ENCODE data around the gene HES1.

The HES1 gene

DNA sequence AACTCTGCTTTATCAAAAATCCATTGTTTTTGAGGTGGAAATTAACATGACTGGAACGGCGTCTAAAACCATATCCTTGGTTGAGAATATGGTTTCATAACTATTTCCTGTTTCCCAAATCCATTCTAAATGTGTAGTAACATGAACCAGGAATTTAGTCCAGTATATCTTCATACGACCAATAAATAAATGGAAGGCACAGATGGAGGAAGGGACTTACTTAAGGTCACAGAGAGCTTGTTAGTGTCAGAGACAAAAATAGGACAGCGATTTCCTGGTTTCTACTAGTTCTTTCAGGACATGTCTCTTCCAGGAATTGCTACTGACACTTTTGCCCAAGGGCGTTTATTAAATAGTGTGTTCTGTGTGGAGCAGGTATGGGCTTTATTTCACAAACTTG, 41.2 kb downstream of the HES1 start:
- Histone ChIP-seq H3K27ac (peak overlapping the region; percentile 4; the same call in 1 of the 2 replicates), H3K36me3 (no peaks in the 10 kb centered on the region), H3K4me3 (ENCODE audit: low read depth, low read length) (peak overlapping the region; percentile 23), H3K9me3 (ENCODE audit: severe bottlenecking) (no peaks in the 10 kb centered on the region), H3K27me3 (ENCODE audit: insufficient read depth, low read depth, severe bottlenecking) (no peaks in the 10 kb centered on the region)
- DNase-seq = no peak
- TF ChIP-seq, protein P1, sequence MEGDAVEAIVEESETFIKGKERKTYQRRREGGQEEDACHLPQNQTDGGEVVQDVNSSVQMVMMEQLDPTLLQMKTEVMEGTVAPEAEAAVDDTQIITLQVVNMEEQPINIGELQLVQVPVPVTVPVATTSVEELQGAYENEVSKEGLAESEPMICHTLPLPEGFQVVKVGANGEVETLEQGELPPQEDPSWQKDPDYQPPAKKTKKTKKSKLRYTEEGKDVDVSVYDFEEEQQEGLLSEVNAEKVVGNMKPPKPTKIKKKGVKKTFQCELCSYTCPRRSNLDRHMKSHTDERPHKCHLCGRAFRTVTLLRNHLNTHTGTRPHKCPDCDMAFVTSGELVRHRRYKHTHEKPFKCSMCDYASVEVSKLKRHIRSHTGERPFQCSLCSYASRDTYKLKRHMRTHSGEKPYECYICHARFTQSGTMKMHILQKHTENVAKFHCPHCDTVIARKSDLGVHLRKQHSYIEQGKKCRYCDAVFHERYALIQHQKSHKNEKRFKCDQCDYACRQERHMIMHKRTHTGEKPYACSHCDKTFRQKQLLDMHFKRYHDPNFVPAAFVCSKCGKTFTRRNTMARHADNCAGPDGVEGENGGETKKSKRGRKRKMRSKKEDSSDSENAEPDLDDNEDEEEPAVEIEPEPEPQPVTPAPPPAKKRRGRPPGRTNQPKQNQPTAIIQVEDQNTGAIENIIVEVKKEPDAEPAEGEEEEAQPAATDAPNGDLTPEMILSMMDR (IDR thresholded peaks at IDR 0.05; ENCODE audit: low read depth, low read length) = no peak

DNA sequence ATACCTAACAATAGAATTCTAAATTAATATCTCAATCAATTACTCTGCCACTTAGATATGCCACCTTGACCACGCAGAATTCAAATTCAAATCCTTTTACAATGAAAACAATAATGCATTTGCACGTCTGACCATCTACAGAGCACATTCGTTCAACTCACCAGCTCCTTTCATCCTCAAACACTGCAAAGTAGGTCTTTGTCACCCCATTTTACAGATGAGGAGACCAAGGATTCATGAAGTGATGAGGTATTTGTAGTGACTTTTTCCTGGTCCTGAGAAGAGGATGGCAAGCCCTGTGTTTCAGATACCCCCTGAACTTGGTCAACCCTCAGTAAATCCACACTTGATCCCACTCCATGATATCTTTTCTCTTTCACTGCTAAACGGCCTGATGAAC, 42.2 kb downstream of the HES1 start:
- H3K36me3 ChIP-seq = no peaks in the 10 kb centered on the region
- no peaks in the 10 kb centered on the region for H3K27me3 ChIP-seq (ENCODE audit: insufficient read depth, low read depth, severe bottlenecking)
- DNase-seq = no peak
- TF ChIP-seq, protein P1 (IDR thresholded peaks at IDR 0.05; ENCODE audit: low read depth, low read length) = no peak
- no peak overlapping the region for H3K4me3 ChIP-seq (ENCODE audit: low read depth, low read length)
- no peaks in the 10 kb centered on the region for H3K9me3 ChIP-seq (ENCODE audit: severe bottlenecking)
- H3K27ac ChIP-seq = no peak overlapping the region

DNA sequence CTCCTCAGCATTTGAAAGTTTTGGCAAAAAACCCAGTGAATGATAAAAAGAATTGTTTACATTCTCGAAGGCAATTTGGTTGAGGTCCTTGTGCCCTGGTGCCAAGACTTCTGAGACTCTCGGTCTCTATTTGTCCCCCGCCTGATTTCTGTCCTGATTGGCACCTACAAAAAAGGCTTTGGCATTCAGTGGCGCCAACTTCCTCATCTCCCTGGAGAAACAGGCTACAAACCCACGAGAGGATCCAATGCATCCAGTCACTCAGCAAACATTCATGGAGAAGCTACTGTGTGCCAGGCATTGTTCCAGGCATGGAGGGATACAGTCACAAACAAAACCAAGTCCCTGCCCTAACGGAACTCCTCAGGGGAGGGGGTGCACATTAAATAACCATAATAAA, 42.7 kb downstream of the HES1 start:
- no peak overlapping the region for H3K4me3 ChIP-seq (ENCODE audit: low read depth, low read length)
- no peak for DNase-seq
- no peaks in the 10 kb centered on the region for H3K9me3 ChIP-seq (ENCODE audit: severe bottlenecking)
- H3K27me3 ChIP-seq (ENCODE audit: insufficient read depth, low read depth, severe bottlenecking) = no peaks in the 10 kb centered on the region
- H3K27ac ChIP-seq = no peak overlapping the region
- TF ChIP-seq, protein P1 (IDR thresholded peaks at IDR 0.05; ENCODE audit: low read depth, low read length) = no peak
- H3K36me3 ChIP-seq = no peaks in the 10 kb centered on the region

DNA sequence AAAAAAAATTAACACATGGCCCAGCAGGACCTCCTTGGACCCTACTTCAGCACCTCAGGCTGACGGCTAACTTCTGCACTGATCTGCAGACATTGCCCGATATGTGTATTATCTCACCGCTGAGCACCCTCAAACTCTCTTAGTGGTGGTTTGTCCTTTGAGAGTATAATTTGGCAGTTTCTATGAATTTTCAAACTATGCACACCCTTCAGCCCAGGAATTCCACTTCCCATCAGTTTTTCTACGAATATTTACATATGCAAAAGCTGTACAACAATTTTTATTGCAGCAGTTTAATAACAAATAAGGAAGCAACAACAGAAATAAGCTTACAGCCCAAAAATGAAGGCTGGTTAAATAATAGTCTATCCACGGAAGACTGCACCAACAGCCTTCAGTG, 44.6 kb downstream of the HES1 start:
- TF ChIP-seq, protein P1 (IDR thresholded peaks at IDR 0.05; ENCODE audit: low read depth, low read length) = no peak
- H3K4me3 ChIP-seq (ENCODE audit: low read depth, low read length) = no peak overlapping the region
- no peaks in the 10 kb centered on the region for H3K9me3 ChIP-seq (ENCODE audit: severe bottlenecking)
- no peak for DNase-seq
- H3K36me3 ChIP-seq = no peaks in the 10 kb centered on the region
- no peak overlapping the region for H3K27ac ChIP-seq
- H3K27me3 ChIP-seq (ENCODE audit: insufficient read depth, low read depth, severe bottlenecking) = no peaks in the 10 kb centered on the region

DNA sequence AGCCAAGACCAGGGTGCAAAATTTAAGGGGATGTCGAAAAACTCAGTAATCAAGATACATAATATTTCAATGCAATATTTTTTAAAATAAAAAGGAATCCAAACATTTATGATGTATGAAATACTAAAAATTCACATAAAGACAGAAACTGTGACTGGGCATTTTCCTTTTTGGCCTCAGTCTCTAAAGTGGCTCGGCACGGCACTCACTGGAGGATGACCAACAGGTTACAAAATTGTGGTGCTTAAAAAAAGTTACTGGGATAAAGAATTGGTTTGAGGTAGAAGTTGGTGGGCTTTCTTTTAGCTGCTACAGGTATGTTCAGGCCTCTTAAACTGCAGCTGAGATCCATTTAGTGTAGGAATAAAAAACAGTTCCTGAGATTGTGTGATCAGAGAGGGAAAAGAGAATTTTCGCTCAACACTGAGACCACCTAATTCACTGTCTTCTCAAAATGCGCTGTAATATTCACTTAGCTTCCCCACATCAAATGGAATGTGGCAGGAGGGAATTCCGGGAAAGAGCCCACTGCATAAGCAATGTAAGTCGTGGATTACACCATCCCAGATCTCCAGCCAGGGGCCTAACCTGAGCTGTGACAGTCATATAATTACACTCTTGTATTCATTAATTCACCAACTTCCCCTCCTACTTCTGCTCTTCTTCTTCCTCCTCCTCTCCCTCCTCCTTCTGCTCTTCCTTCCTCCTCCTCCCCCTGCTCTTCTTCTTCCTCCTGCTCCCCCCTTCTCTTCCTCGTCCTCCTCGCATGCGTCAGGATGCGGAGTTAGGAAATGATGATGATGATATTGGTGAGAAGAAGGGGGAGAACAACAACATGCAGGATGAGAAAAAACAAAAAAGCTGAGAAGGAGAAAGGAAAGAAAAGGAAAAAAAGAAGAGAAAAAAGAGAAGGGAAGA, 45.9 kb downstream of the HES1 start:
- Histone ChIP-seq H3K4me3 (ENCODE audit: low read depth, low read length) (no peak overlapping the region), H3K9me3 (ENCODE audit: severe bottlenecking) (no peaks in the 10 kb centered on the region), H3K27ac (no peak overlapping the region), H3K27me3 (ENCODE audit: insufficient read depth, low read depth, severe bottlenecking) (no peaks in the 10 kb centered on the region), H3K36me3 (no peaks in the 10 kb centered on the region)
- no peak for DNase-seq
- TF ChIP-seq, protein P1 (IDR thresholded peaks at IDR 0.05; ENCODE audit: low read depth, low read length) = no peak

Data from WERI-Rb-1 (cell line).